NT2/D1 (cell line): ENCODE measurements around the gene PRR23C.

Experiments used
- SUZ12 ChIP-seq: IDR thresholded peaks from 2 replicates; pipeline ENCODE4 v1.6.1; 2011; ENCODE audit not compliant: insufficient read length, insufficient read depth; ENCODE audit errors: extremely low read depth
- ZNF274 ChIP-seq: IDR thresholded peaks from 2 replicates; pipeline ENCODE4 v1.6.1; 2011; ENCODE audit warnings: mild to moderate bottlenecking, low read depth, low read length

- TF ChIP-seq ZNF274 (no peak), SUZ12 (no peak)
These were observed 23.8 kb downstream of the PRR23C start, which contains the start of gene PRR23B for GRCh38 chr3:139020868-139021234.
